Loucy (cell line): ENCODE measurements around the gene SUFU.
A peak's percentile ranks its signal among the peaks of the same experiment; 100 is the strongest.

Experiments
- H2AFZ ChIP-seq: fragments of 200-600 bp; sonication (generic); 2 replicates; pipeline ENCODE4 v1.6.0; 2016; ENCODE audit warnings: antibody characterized with exemption, mild to moderate bottlenecking, low read length, moderate library complexity
- H3F3A ChIP-seq: fragments of 200-600 bp; 2 replicates; pipeline ENCODE4 v1.6.0; 2016; ENCODE audit warnings: antibody characterized with exemption, low read depth, mild to moderate bottlenecking
- H3K27me3 ChIP-seq: fragments of 200-600 bp; sonication (generic); 2 replicates; pipeline ENCODE4 v1.6.1; 2014; ENCODE audit warnings: low read length, mild to moderate bottlenecking; ENCODE audit not compliant: insufficient read depth, poor library complexity, severe bottlenecking
- H3K36me3 ChIP-seq: fragments of 200-600 bp; sonication (generic); 2 replicates; pipeline ENCODE4 v1.6.1; 2016; ENCODE audit warnings: low read length; ENCODE audit not compliant: insufficient read depth
- H3K4me1 ChIP-seq: fragments of 200-600 bp; sonication (generic); 2 replicates; pipeline ENCODE4 v1.5.1; 2014; ENCODE audit warnings: low read length, mild to moderate bottlenecking; ENCODE audit not compliant: insufficient read depth, poor library complexity, severe bottlenecking
- H3K4me2 ChIP-seq: fragments of 200-600 bp; sonication (generic); 2 replicates; pipeline ENCODE4 v1.6.0; 2014; ENCODE audit warnings: antibody characterized with exemption, low read length, low read depth, mild to moderate bottlenecking; ENCODE audit not compliant: poor library complexity, severe bottlenecking
- H3K4me3 ChIP-seq: fragments of 200-600 bp; sonication (generic); 2 replicates; pipeline ENCODE4 v1.5.1; 2014; ENCODE audit warnings: low read length, mild to moderate bottlenecking, mixed read lengths; ENCODE audit not compliant: poor library complexity, severe bottlenecking
- H3K79me2 ChIP-seq: fragments of 200-600 bp; sonication (generic); 2 replicates; pipeline ENCODE4 v1.6.1; 2014; ENCODE audit warnings: low read length; ENCODE audit not compliant: insufficient read depth
- H3K9ac ChIP-seq: fragments of 200-600 bp; sonication (generic); 2 replicates; pipeline ENCODE4 v1.6.0; 2014; ENCODE audit warnings: mild to moderate bottlenecking, low read depth, low read length, moderate library complexity; ENCODE audit not compliant: poor library complexity, severe bottlenecking
- H3K9me2 ChIP-seq: fragments of 200-600 bp; sonication (generic); replicated peaks from 2 replicates; pipeline ENCODE4 v1.6.1; 2016; ENCODE audit warnings: low read depth, low read length, mixed read lengths
- H3K9me3 ChIP-seq: fragments of 200-600 bp; sonication (generic); 2 replicates; pipeline ENCODE4 v1.6.1; 2014; ENCODE audit warnings: mild to moderate bottlenecking, antibody characterized with exemption, low read length, low read depth; ENCODE audit not compliant: insufficient read depth
- H4K20me1 ChIP-seq: fragments of 200-600 bp; sonication (generic); 2 replicates; pipeline ENCODE4 v1.6.0; 2014; ENCODE audit warnings: antibody characterized with exemption, low read length, mild to moderate bottlenecking; ENCODE audit not compliant: insufficient read depth, poor library complexity, severe bottlenecking
- CTCF ChIP-seq: fragments of 200-600 bp; sonication (generic); conservative IDR thresholded peaks from 2 replicates; pipeline ENCODE4 v1.5.1; 2014; ENCODE audit warnings: mild to moderate bottlenecking, antibody characterized with exemption, low read length
- EZH2phosphoT487 ChIP-seq: fragments of 200-600 bp; IDR thresholded peaks from 2 replicates; pipeline ENCODE4 v1.6.1; 2018; ENCODE audit warnings: antibody characterized with exemption, mild to moderate bottlenecking, moderate library complexity, borderline replicate concordance

SUFU gene

GRCh38 chr10:102642736-102643335 lies 139.1 kb downstream of the SUFU start:
- TF ChIP-seq CTCF (no peak), EZH2phosphoT487 (no peak)
- H3K9me3 ChIP-seq: no peaks in the 10 kb centered on the region
- H3F3A ChIP-seq: 0 out of 2 replicates have a peak, but pooled peaks cover 10% of the 10 kb centered on the region
- H4K20me1 ChIP-seq: peaks cover 33% of the 10 kb centered on the region
- peaks cover 24% of the 10 kb centered on the region for H3K4me1 ChIP-seq
- H3K36me3 ChIP-seq: no peaks in the 10 kb centered on the region
- peak overlapping the region; percentile 86 for H3K4me3 ChIP-seq
- H3K9me2 ChIP-seq: no peaks in the 10 kb centered on the region
- H2AFZ ChIP-seq: 0 out of 2 replicates have a peak overlapping the region, but pooled peaks have one; percentile 15
- no peaks in the 10 kb centered on the region for H3K27me3 ChIP-seq
- H3K4me2 ChIP-seq: peak overlapping the region; percentile 86
- H3K79me2 ChIP-seq: peaks cover 52% of the 10 kb centered on the region
- peak overlapping the region; percentile 98 for H3K9ac ChIP-seq

GRCh38 chr10:102643336-102644065 lies 139.7 kb downstream of the SUFU start:
- H3K4me2 ChIP-seq: peak overlapping the region; percentile 100
- H3K9me3 ChIP-seq: no peaks in the 10 kb centered on the region
- 0 out of 2 replicates have a peak, but pooled peaks cover 10% of the 10 kb centered on the region for H3F3A ChIP-seq
- no peaks in the 10 kb centered on the region for H3K27me3 ChIP-seq
- peaks cover 59% of the 10 kb centered on the region for H3K79me2 ChIP-seq
- no peak overlapping the region for H2AFZ ChIP-seq
- no peaks in the 10 kb centered on the region for H3K9me2 ChIP-seq
- H4K20me1 ChIP-seq: peaks cover 40% of the 10 kb centered on the region
- peaks cover 31% of the 10 kb centered on the region for H3K4me1 ChIP-seq
- H3K36me3 ChIP-seq: no peaks in the 10 kb centered on the region
- peak overlapping the region; percentile 98 for H3K9ac ChIP-seq
- H3K4me3 ChIP-seq: peak overlapping the region; percentile 86
- TF ChIP-seq EZH2phosphoT487 (no peak), CTCF (no peak)

GRCh38 chr10:102644066-102644645 lies 140.4 kb downstream of the SUFU start, which contains the start of gene TRIM8:
TRIM8 (plus strand) TSS chr10:102644479; CDS start chr10:102644618, 139 bp downstream.
- peak within 1 kb of the TSS; percentile 100 for H3K4me2 ChIP-seq
- no peaks in the 10 kb centered on the region for H3K36me3 ChIP-seq
- peak within 1 kb of the TSS; percentile 86 for H3K4me3 ChIP-seq
- no peaks in the 10 kb centered on the region for H3K9me2 ChIP-seq
- no peaks in the 10 kb centered on the region for H3K27me3 ChIP-seq
- peak within 1 kb of the TSS; percentile 98 for H3K9ac ChIP-seq
- TF ChIP-seq EZH2phosphoT487: no peak
- no peak for TF ChIP-seq CTCF
- H4K20me1 ChIP-seq: peaks cover 47% of the 10 kb centered on the region
- no peak within 1 kb of the TSS for H2AFZ ChIP-seq
- peaks cover 37% of the 10 kb centered on the region for H3K4me1 ChIP-seq
- no peaks in the 10 kb centered on the region for H3K9me3 ChIP-seq
- 0 out of 2 replicates have a peak, but pooled peaks cover 10% of the 10 kb centered on the region for H3F3A ChIP-seq
- peaks cover 65% of the 10 kb centered on the region for H3K79me2 ChIP-seq
